B cell (primary cell): ENCODE data around the gene CCDC102A. TPM values are rescaled to one million over a fixed set of nuclear protein-coding genes. Genes with fewer than 3 reads are reported as not detected.
A peak's percentile ranks its signal among the peaks of the same experiment; 100 is the strongest.

Experiments
- ATAC-seq: fragments of 200-7000 bp; cut with Tn5 transposase; one replicate; pipeline ENCODE4 v1.10.0; 2021; ENCODE audit warnings: low read depth, mild to moderate bottlenecking, moderate number of reproducible peaks, moderate library complexity
- CTCF ChIA-PET: fragments of 350-600 bp; sonication (Branson Sonifier 250); formaldehyde crosslinking; loops from one replicate; lab custom pipeline; 2021; ENCODE audit warnings: antibody characterized with exemption, inconsistent platforms; lab: Charles Lee
- POLR2A ChIA-PET: fragments of 350-600 bp; sonication (Branson Sonifier 250); formaldehyde crosslinking; loops from one replicate; lab custom pipeline; 2021; ENCODE audit warnings: antibody characterized with exemption; lab: Charles Lee
- DNase-seq: peaks from one replicate; pipeline ENCODE4 v3.0.0; 2013
- H2AFZ ChIP-seq: 2 replicates; pipeline ENCODE4 v1.6.1; 2012; ENCODE audit warnings: mild to moderate bottlenecking, low read depth, low read length; ENCODE audit not compliant: insufficient read depth, poor library complexity, severe bottlenecking
- H3K27ac ChIP-seq, 2 donors: 1 replicate in 1 of 2; 2 replicates in 1 of 2; pipeline ENCODE4 v1.5.1; 2012 to 2013; ENCODE audit warnings: low read length in 2 of 2, mild to moderate bottlenecking in 2 of 2, moderate library complexity in 1 of 2
- H3K27me3 ChIP-seq, 4 experiments: fragments of 200-600 bp in 1 of 4; sonication (generic) in 1 of 4; replicated peaks in 1 of 4; 1 replicate in 2 of 4; 2 replicates in 2 of 4; pipeline versions ENCODE4 v1.6.1 to v1.7.0; 2013 to 2016; ENCODE audit warnings: low read length in 3 of 4, mild to moderate bottlenecking in 2 of 4, mixed read lengths in 1 of 4, moderate library complexity in 1 of 4; ENCODE audit not compliant: insufficient read depth in 4 of 4, control insufficient read depth in 3 of 4; ENCODE audit errors: control extremely low read depth in 1 of 4
- H3K36me3 ChIP-seq, 2 experiments: replicated peaks in 1 of 2; 1 replicate in 1 of 2; 2 replicates in 1 of 2; pipeline versions ENCODE4 v1.6.1 to v1.7.1; 2013; ENCODE audit warnings: low read length in 1 of 2; ENCODE audit not compliant: insufficient read depth in 2 of 2, control insufficient read depth in 1 of 2; ENCODE audit errors: control extremely low read depth in 1 of 2, extremely low read depth in 1 of 2
- H3K4me1 ChIP-seq, 2 donors: fragments of 200-600 bp in 1 of 2; sonication (generic) in 1 of 2; 1 replicate in 1 of 2; 2 replicates in 1 of 2; pipeline versions ENCODE4 v1.5.1 to v1.6.1; 2013 to 2017; ENCODE audit warnings: low read length in 2 of 2; ENCODE audit not compliant: control insufficient read depth in 2 of 2, insufficient read depth in 2 of 2
- H3K4me2 ChIP-seq: replicated peaks from 2 replicates; pipeline ENCODE3; 2012; ENCODE audit warnings: mild to moderate bottlenecking, low read depth, low read length; ENCODE audit not compliant: poor library complexity, severe bottlenecking
- H3K4me3 ChIP-seq, 5 experiments: fragments of 200-600 bp in 1 of 5; sonication (generic) in 1 of 5; 1 replicate in 3 of 5; 2 replicates in 2 of 5; pipeline versions ENCODE4 v1.5.1 to v1.7.0; 2011 to 2016; ENCODE audit warnings: low read length in 4 of 5, mild to moderate bottlenecking in 4 of 5, low read depth in 2 of 5, control low read depth in 1 of 5, moderate library complexity in 1 of 5; ENCODE audit not compliant: insufficient read depth in 1 of 5; ENCODE audit errors: control extremely low read depth in 1 of 5, extremely low read depth in 1 of 5
- H3K79me2 ChIP-seq: fragments of 200-600 bp; sonication (generic); one replicate; pipeline ENCODE4 v1.6.0; 2016; ENCODE audit warnings: low read length; ENCODE audit not compliant: control insufficient read depth, insufficient read depth
- H3K9ac ChIP-seq: fragments of 200-600 bp; sonication (generic); 2 replicates; pipeline ENCODE4 v1.6.1; 2017; ENCODE audit warnings: mild to moderate bottlenecking, low read length, moderate library complexity
- H3K9me3 ChIP-seq, 3 donors: one replicate each; pipeline versions ENCODE4 v1.6.1 to v1.7.1; 2013; ENCODE audit warnings: low read length in 2 of 3; ENCODE audit not compliant: control insufficient read depth in 2 of 3, insufficient read depth in 1 of 3; ENCODE audit errors: control extremely low read depth in 1 of 3
- H4K20me1 ChIP-seq: 2 replicates; pipeline ENCODE4 v1.6.0; 2012; ENCODE audit warnings: mild to moderate bottlenecking, low read length; ENCODE audit not compliant: insufficient read depth, control insufficient read depth, poor library complexity, severe bottlenecking
- H3K27ac Mint-ChIP-seq: one replicate; pipeline ENCODE4 v1.8.0; 2021; ENCODE audit warnings: mixed read lengths
- H3K27me3 Mint-ChIP-seq: one replicate; pipeline ENCODE4 v1.8.0; 2021; ENCODE audit warnings: mixed read lengths
- H3K4me1 Mint-ChIP-seq: one replicate; pipeline ENCODE4 v1.8.0; 2021; ENCODE audit warnings: mixed read lengths
- H3K4me3 Mint-ChIP-seq: one replicate; pipeline ENCODE4 v1.8.0; 2021; ENCODE audit warnings: mixed read lengths
- H3K9me3 Mint-ChIP-seq: one replicate; pipeline ENCODE4 v1.8.0; 2022; ENCODE audit warnings: mixed read lengths; ENCODE audit not compliant: insufficient read depth
- EZH2 ChIP-seq: IDR thresholded peaks from 2 replicates; pipeline ENCODE4 v1.6.1; 2012; ENCODE audit warnings: borderline replicate concordance, low read depth, mild to moderate bottlenecking, moderate library complexity, low read length; ENCODE audit not compliant: insufficient read depth, poor library complexity, severe bottlenecking
- WGBS: methylation state at CpG from one replicate; pipeline ENCODE4 v1.1.5; 2013; ENCODE audit warnings: missing lambda C conversion rate; ENCODE audit not compliant: insufficient coverage; 5-methylcytosine and 5-hydroxymethylcytosine counted together
- intact Hi-C: fragments of 100-400 bp; cut with micrococcal nuclease; formaldehyde crosslinking; loops from one replicate; pipeline ENCODE4 v1.10.0; 2022
- polyA plus RNA-seq: library from polyadenylated mRNA; depleted of rRNA; stranded (reverse); fragments of >200 nt; gene quantifications from 2 replicates; pipeline ENCODE4 v1.2.3, GENCODE V29; 2012
- total RNA-seq, 2 donors: library from RNA; stranded (reverse); fragments of 120-200 nt in 1 of 2; gene quantifications; 1 replicate in 1 of 2; 2 replicates in 1 of 2; pipeline versions ENCODE4 v1.2.3 to v1.2.4, GENCODE V29; 2013 to 2022
- TF ChIP-seq, protein P1 (sequence below): fragments of 200-600 bp; IDR thresholded peaks from one replicate; pipeline ENCODE4 v1.8.0; 2022; ENCODE audit warnings: antibody characterized with exemption, mild to moderate bottlenecking

Gene CCDC102A
- total and polyA plus RNA-seq, 2 donors (not counting 1 experiment from before 2014, with no cell fraction given) = 14.5 to 14.7 TPM

DNA sequence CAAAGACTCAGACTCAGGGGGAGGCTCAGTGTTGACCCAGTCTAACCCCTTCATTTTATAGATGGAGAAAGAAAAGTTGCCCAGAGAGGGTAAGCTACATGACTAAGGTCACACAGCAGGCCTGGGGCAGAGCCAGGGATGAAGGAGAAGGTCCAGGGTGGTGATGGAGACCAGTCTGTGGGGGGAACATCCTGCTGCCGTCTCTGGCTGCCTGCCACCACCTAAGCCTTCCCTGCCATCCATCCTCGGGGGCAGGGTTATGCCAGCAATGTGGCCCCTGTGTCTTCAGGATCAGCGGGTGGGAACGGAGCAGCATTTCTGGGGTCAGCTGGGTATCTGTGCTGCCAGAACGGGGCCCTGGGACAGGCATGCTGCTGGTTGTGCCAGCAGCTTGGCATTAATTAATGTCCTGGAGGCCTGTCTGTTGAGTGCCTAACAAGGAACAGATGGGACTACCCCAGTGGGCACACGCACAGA is 55.6 kb downstream of the CCDC102A start:
- H3K27ac Mint-ChIP-seq = no peak overlapping the region
- H3K9me3 Mint-ChIP-seq = no peaks in the 10 kb centered on the region
- CTCF ChIA-PET = interaction anchor here (2.6 kb wide), 1 partner anchor 39 kb away, joined by 8 read pairs; no protein-coding TSS in a partner anchor
- Histone ChIP-seq H3K9me3 (no peaks in the 10 kb centered on the region), H3K9ac (no peak overlapping the region), H2AFZ (no peak overlapping the region), H3K27me3 (peaks cover 0 to 23% (median 2%) of the 10 kb centered on the region in 4 experiments), H3K36me3 (no peaks in the 10 kb centered on the region), H3K4me2 (no peak overlapping the region), H3K4me3 (no peak overlapping the region), H3K79me2 (no peaks in the 10 kb centered on the region), H3K4me1 (peaks cover 33 to 43% of the 10 kb centered on the region in 2 donors), H3K27ac (no peak overlapping the region), H4K20me1 (no peaks in the 10 kb centered on the region)
- H3K4me3 Mint-ChIP-seq = no peak overlapping the region
- H3K27me3 Mint-ChIP-seq = peaks cover 17% of the 10 kb centered on the region
- H3K4me1 Mint-ChIP-seq = peaks cover 35% of the 10 kb centered on the region
- TF ChIP-seq, protein P1, sequence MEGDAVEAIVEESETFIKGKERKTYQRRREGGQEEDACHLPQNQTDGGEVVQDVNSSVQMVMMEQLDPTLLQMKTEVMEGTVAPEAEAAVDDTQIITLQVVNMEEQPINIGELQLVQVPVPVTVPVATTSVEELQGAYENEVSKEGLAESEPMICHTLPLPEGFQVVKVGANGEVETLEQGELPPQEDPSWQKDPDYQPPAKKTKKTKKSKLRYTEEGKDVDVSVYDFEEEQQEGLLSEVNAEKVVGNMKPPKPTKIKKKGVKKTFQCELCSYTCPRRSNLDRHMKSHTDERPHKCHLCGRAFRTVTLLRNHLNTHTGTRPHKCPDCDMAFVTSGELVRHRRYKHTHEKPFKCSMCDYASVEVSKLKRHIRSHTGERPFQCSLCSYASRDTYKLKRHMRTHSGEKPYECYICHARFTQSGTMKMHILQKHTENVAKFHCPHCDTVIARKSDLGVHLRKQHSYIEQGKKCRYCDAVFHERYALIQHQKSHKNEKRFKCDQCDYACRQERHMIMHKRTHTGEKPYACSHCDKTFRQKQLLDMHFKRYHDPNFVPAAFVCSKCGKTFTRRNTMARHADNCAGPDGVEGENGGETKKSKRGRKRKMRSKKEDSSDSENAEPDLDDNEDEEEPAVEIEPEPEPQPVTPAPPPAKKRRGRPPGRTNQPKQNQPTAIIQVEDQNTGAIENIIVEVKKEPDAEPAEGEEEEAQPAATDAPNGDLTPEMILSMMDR = no peak
- intact Hi-C loops = no loop called here
- DNase-seq (no peak), ATAC-seq (no peak)
- POLR2A ChIA-PET = no interaction called here
- 91% methylated on average over 6 of the region's 6 CpGs for WGBS

DNA sequence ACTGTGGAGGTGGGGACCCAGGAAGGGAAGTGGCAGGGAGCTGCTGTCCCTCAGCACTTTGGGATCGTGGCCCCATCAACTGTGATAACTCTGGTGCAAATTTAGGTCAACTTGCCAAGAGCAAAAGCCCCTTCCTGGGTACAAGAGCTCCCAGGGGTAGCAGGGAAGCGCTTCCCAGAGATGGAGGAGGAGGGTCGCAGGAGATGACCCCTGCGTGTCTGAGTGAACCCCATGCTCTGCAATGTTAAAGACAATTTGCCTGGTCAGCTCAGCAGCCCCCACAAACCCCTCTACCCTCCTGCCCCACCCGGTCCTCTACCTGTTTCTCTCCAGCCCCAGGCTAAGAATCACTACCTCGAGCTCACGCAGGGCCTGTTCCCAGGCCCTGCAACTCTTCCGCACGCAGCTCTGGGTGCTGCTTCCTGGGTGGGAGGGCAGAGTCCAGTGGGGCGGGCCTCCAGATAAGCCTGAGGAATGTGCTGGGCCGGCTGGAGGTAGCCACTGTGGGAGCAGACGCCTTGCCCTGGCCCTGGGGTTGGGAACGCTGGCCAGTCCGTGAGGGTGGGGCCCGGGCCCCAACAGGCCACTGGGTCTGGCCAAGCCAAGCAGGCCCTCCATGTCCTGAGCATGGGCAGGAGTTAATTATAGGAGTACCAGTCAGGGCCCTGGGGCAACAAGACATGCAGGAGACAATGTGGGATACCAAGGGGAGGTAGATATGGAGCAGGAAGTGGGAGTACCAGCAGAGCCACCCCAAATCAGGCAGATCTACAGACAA is 56.2 kb downstream of the CCDC102A start:
- Mint-ChIP-seq H3K27ac (no peak overlapping the region), H3K9me3 (no peaks in the 10 kb centered on the region), H3K4me1 (peaks cover 32% of the 10 kb centered on the region), H3K4me3 (no peak overlapping the region), H3K27me3 (peaks cover 17% of the 10 kb centered on the region)
- Histone ChIP-seq H3K79me2 (no peaks in the 10 kb centered on the region), H3K27ac (no peak overlapping the region), H3K4me2 (peak overlapping the region; percentile 63), H2AFZ (no peak overlapping the region), H3K4me3 (no peak overlapping the region), H4K20me1 (no peaks in the 10 kb centered on the region), H3K4me1 (peaks cover 33 to 45% of the 10 kb centered on the region in 2 donors), H3K27me3 (peaks cover 0 to 17% (median 0%) of the 10 kb centered on the region in 4 experiments), H3K9ac (no peak overlapping the region), H3K9me3 (no peaks in the 10 kb centered on the region), H3K36me3 (no peaks in the 10 kb centered on the region)
- CTCF ChIA-PET = interaction anchor here (2.6 kb wide), 1 partner anchor 40 kb away, joined by 8 read pairs; no protein-coding TSS in a partner anchor
- intact Hi-C loops = loop anchor here (2.0 to 5.0 kb wide), 3 partner anchors 17 to 169 kb away; partner anchors contain the start of gene POLR2C
- 95% methylated on average over 15 of the region's 15 CpGs for WGBS
- DNase-seq (no peak), ATAC-seq (no peak)
- POLR2A ChIA-PET = interaction anchor here (0.6 to 0.7 kb wide), 2 partner anchors 69 to 648 kb away, joined by 3 to 6 read pairs; no protein-coding TSS in a partner anchor
- TF ChIP-seq, protein P1 = no peak
- no peak for TF ChIP-seq EZH2
